ENCODE results near the gene YIF1B.

YIF1B gene

GRCh38 chr19:38318660-38319059, 2.9 kb upstream of the YIF1B start:
- Mint-ChIP-seq H3K27me3 (ENCODE audit: low read depth, poor library complexity) (peaks cover 78% of the 10 kb centered on the region), H3K4me1 (peaks cover 20% of the 10 kb centered on the region), H3K36me3 (ENCODE audit: low read depth) (no peaks in the 10 kb centered on the region), H3K9me3 (no peaks in the 10 kb centered on the region), H3K4me3 (no peak overlapping the region), H3K27ac (no peak overlapping the region)
- DNase-seq = no peak
- TF ChIP-seq CTCF (IDR thresholded peaks at IDR 0.05) = no peak

GRCh38 chr19:38317104-38317612, 1.4 kb upstream of the YIF1B start:
- Mint-ChIP-seq H3K27me3 (ENCODE audit: low read depth, poor library complexity) (peaks cover 63% of the 10 kb centered on the region), H3K36me3 (ENCODE audit: low read depth) (no peaks in the 10 kb centered on the region), H3K4me1 (peaks cover 23% of the 10 kb centered on the region), H3K4me3 (peak overlapping the region; percentile 21), H3K9me3 (no peaks in the 10 kb centered on the region), H3K27ac (no peak overlapping the region)
- TF ChIP-seq CTCF (IDR thresholded peaks at IDR 0.05) = no peak
- no peak for DNase-seq

GRCh38 chr19:38316477-38317067, 825 bp upstream of the YIF1B start:
- Mint-ChIP-seq H3K27me3 (ENCODE audit: low read depth, poor library complexity) (peaks cover 60% of the 10 kb centered on the region), H3K27ac (no peak overlapping the region), H3K36me3 (ENCODE audit: low read depth) (no peaks in the 10 kb centered on the region), H3K4me3 (peak overlapping the region; percentile 90), H3K9me3 (no peaks in the 10 kb centered on the region), H3K4me1 (peaks cover 23% of the 10 kb centered on the region)
- no peak for TF ChIP-seq CTCF (IDR thresholded peaks at IDR 0.05)
- DNase-seq = no peak

- no peak for DNase-seq
- H3K27me3 Mint-ChIP-seq (ENCODE audit: low read depth, poor library complexity) = peaks cover 4% of the 10 kb centered on the region
- no peak overlapping the region for H3K4me3 Mint-ChIP-seq
- no peaks in the 10 kb centered on the region for H3K36me3 Mint-ChIP-seq (ENCODE audit: low read depth)
- peaks cover 12% of the 10 kb centered on the region for H3K4me1 Mint-ChIP-seq
- H3K27ac Mint-ChIP-seq = no peak overlapping the region
- H3K9me3 Mint-ChIP-seq = no peaks in the 10 kb centered on the region
- TF ChIP-seq CTCF (IDR thresholded peaks at IDR 0.05) = no peak
These were observed 4.8 kb downstream of the YIF1B start for GRCh38 chr19:38310986-38311385.

- no peak overlapping the region for H3K4me3 Mint-ChIP-seq
- peaks cover 2% of the 10 kb centered on the region for H3K27me3 Mint-ChIP-seq (ENCODE audit: low read depth, poor library complexity)
- peaks cover 10% of the 10 kb centered on the region for H3K4me1 Mint-ChIP-seq
- H3K9me3 Mint-ChIP-seq = no peaks in the 10 kb centered on the region
- H3K36me3 Mint-ChIP-seq (ENCODE audit: low read depth) = no peaks in the 10 kb centered on the region
- no peak for TF ChIP-seq CTCF (IDR thresholded peaks at IDR 0.05)
- DNase-seq = no peak
- no peak overlapping the region for H3K27ac Mint-ChIP-seq
These were observed 5.5 kb downstream of the YIF1B start for GRCh38 chr19:38310279-38310670.

- Mint-ChIP-seq H3K27ac (no peak overlapping the region), H3K27me3 (ENCODE audit: low read depth, poor library complexity) (peaks cover 6% of the 10 kb centered on the region), H3K4me1 (peaks cover 8% of the 10 kb centered on the region), H3K9me3 (no peaks in the 10 kb centered on the region), H3K36me3 (ENCODE audit: low read depth) (no peaks in the 10 kb centered on the region), H3K4me3 (no peak overlapping the region)
- TF ChIP-seq CTCF (IDR thresholded peaks at IDR 0.05) = no peak
- DNase-seq = no peak
These were observed 6.0 kb downstream of the YIF1B start for GRCh38 chr19:38309615-38310278.
